H1 (cell line): Measurements from ENCODE around the gene SORBS1. TPM values are rescaled to one million over a fixed set of nuclear protein-coding genes. Genes with fewer than 3 reads are reported as not detected.

Experiments
- CTCF ChIA-PET: fragments of 300-600 bp; sonication (Branson Sonifier 250); formaldehyde crosslinking; loops from one replicate; lab custom pipeline; 2021; ENCODE audit not compliant: partially characterized antibody; lab: Charles Lee
- POLR2A ChIA-PET: fragments of 300-600 bp; sonication (Branson Sonifier 250); formaldehyde crosslinking; loops from one replicate; lab custom pipeline; 2021; ENCODE audit warnings: inconsistent platforms; ENCODE audit not compliant: partially characterized antibody; lab: Charles Lee
- DNase-seq, 2 experiments: peaks; one replicate each; pipeline versions ENCODE4 v3.0.0 to v3.0.0-alpha.2; 2010 to 2022; ENCODE audit warnings: low spot score in 2 of 2, low read depth in 1 of 2, mixed read lengths in 1 of 2
- FAIRE-seq: peaks from 2 replicates; lab custom pipeline; 2011; peaks lifted over from hg19 to GRCh38; lab: Jason Lieb, UNC
- H2AFZ ChIP-seq: 2 replicates; pipeline ENCODE4 v1.8.1; 2012; ENCODE audit warnings: low read length, inconsistent platforms
- H2AK5ac ChIP-seq: 2 replicates; pipeline ENCODE4 v1.6.1; 2013; ENCODE audit warnings: low read depth, low read length
- H2BK120ac ChIP-seq: replicated peaks from 2 replicates; pipeline ENCODE3; 2013; ENCODE audit warnings: low read depth, low read length, inconsistent platforms
- H2BK12ac ChIP-seq: 2 replicates; pipeline ENCODE4 v1.6.1; 2013; ENCODE audit warnings: low read depth, low read length
- H2BK15ac ChIP-seq: 2 replicates; pipeline ENCODE4 v1.6.1; 2013; ENCODE audit warnings: low read length
- H2BK20ac ChIP-seq: 2 replicates; pipeline ENCODE4 v1.6.1; 2013; ENCODE audit warnings: low read length
- H2BK5ac ChIP-seq: 2 replicates; pipeline ENCODE4 v1.6.1; 2013; ENCODE audit warnings: low read depth, low read length
- H3K14ac ChIP-seq: 2 replicates; pipeline ENCODE4 v1.6.1; 2013; ENCODE audit warnings: inconsistent platforms; ENCODE audit not compliant: insufficient read length
- H3K18ac ChIP-seq: 2 replicates; pipeline ENCODE4 v1.6.1; 2013; ENCODE audit warnings: low read length; ENCODE audit errors: extremely low read depth
- H3K23ac ChIP-seq: 2 replicates; pipeline ENCODE4 v1.6.1; 2013; ENCODE audit warnings: inconsistent platforms; ENCODE audit not compliant: insufficient read length
- H3K23me2 ChIP-seq: 2 replicates; pipeline ENCODE4 v1.6.1; 2013; ENCODE audit warnings: low read depth, low read length
- H3K27ac ChIP-seq: 2 replicates; pipeline ENCODE4 v1.6.1; 2011; ENCODE audit warnings: low read depth, low read length, inconsistent platforms
- H3K27me3 ChIP-seq, 4 experiments: replicated peaks in 1 of 4; 1 replicate in 1 of 4; 2 replicates in 3 of 4; pipeline versions ENCODE4 v1.6.1 to v1.8.1; 2011 to 2013; ENCODE audit warnings: low read length in 3 of 4, mild to moderate bottlenecking in 3 of 4, inconsistent platforms in 2 of 4, mixed read lengths in 2 of 4, moderate library complexity in 1 of 4; ENCODE audit not compliant: control insufficient read depth in 3 of 4, insufficient read depth in 3 of 4; ENCODE audit errors: extremely low read depth in 1 of 4
- H3K36me3 ChIP-seq, 4 experiments: 2 replicates each; pipeline versions ENCODE4 v1.6.1 to v1.8.1; 2011 to 2013; ENCODE audit warnings: mild to moderate bottlenecking in 4 of 4, low read length in 3 of 4, moderate library complexity in 2 of 4, control low read depth in 1 of 4, inconsistent platforms in 1 of 4; ENCODE audit not compliant: insufficient read depth in 4 of 4, control insufficient read depth in 2 of 4
- H3K4ac ChIP-seq: replicated peaks from 2 replicates; pipeline ENCODE3; 2013; ENCODE audit warnings: low read length, low read depth, mixed read lengths, inconsistent platforms; ENCODE audit not compliant: insufficient read length
- H3K4me1 ChIP-seq, 4 experiments: replicated peaks in 1 of 4; 1 replicate in 1 of 4; 2 replicates in 3 of 4; pipeline versions ENCODE4 v1.6.1 to v1.8.1; 2011 to 2013; ENCODE audit warnings: low read length in 3 of 4, inconsistent platforms in 2 of 4, mixed read lengths in 1 of 4; ENCODE audit not compliant: insufficient read depth in 4 of 4, control insufficient read depth in 3 of 4
- H3K4me2 ChIP-seq, 2 experiments: 2 replicates each; pipeline versions ENCODE4 v1.6.1 to v1.8.1; 2011 to 2013; ENCODE audit warnings: low read depth in 2 of 2, low read length in 2 of 2, control low read depth in 1 of 2, inconsistent platforms in 1 of 2, mild to moderate bottlenecking in 1 of 2; ENCODE audit not compliant: insufficient read depth in 1 of 2
- H3K4me3 ChIP-seq, 4 experiments: fragments of 200-600, 300-600 bp in 1 of 4; sonication (generic), shearing (Covaris generic), sonication (Bioruptor Twin) in 1 of 4; 2 replicates each; pipeline versions ENCODE4 v1.5.1 to v1.8.1; 2011 to 2016; ENCODE audit warnings: low read length in 4 of 4, low read depth in 3 of 4, control low read depth in 2 of 4, inconsistent platforms in 2 of 4, mild to moderate bottlenecking in 2 of 4, mixed read lengths in 1 of 4, moderate library complexity in 1 of 4; ENCODE audit not compliant: insufficient read depth in 2 of 4; ENCODE audit errors: extremely low read depth in 1 of 4
- H3K56ac ChIP-seq: replicated peaks from 2 replicates; pipeline ENCODE3; 2013; ENCODE audit warnings: low read depth, mild to moderate bottlenecking, mixed read lengths, low read length, inconsistent platforms; ENCODE audit not compliant: insufficient read length
- H3K79me1 ChIP-seq: 2 replicates; pipeline ENCODE4 v1.6.1; 2013; ENCODE audit warnings: low read depth, low read length, control low read depth
- H3K79me2 ChIP-seq, 2 experiments: 2 replicates each; pipeline versions ENCODE4 v1.6.1 to v1.8.1; 2012 to 2013; ENCODE audit warnings: low read length in 2 of 2, mild to moderate bottlenecking in 2 of 2, inconsistent platforms in 1 of 2; ENCODE audit not compliant: insufficient read depth in 2 of 2, control insufficient read depth in 1 of 2
- H3K9ac ChIP-seq, 4 experiments: replicated peaks in 1 of 4; 1 replicate in 1 of 4; 2 replicates in 3 of 4; pipeline versions ENCODE4 v1.6.1 to v1.8.1; 2011 to 2013; ENCODE audit warnings: low read depth in 3 of 4, low read length in 3 of 4, control low read depth in 2 of 4, mild to moderate bottlenecking in 2 of 4, moderate library complexity in 2 of 4, inconsistent platforms in 1 of 4; ENCODE audit errors: extremely low read depth in 1 of 4
- H3K9me3 ChIP-seq, 2 experiments: 2 replicates each; pipeline versions ENCODE4 v1.6.1 to v1.8.1; 2012 to 2013; ENCODE audit warnings: mild to moderate bottlenecking in 2 of 2, moderate library complexity in 2 of 2, control low read depth in 1 of 2, inconsistent platforms in 1 of 2, low read depth in 1 of 2, low read length in 1 of 2, mixed read lengths in 1 of 2; ENCODE audit not compliant: insufficient read depth in 2 of 2
- H4K20me1 ChIP-seq, 2 experiments: replicated peaks in 1 of 2; 2 replicates each; pipeline versions ENCODE3 to v1.8.1; 2011 to 2013; ENCODE audit warnings: inconsistent platforms in 2 of 2, low read length in 2 of 2, mild to moderate bottlenecking in 1 of 2; ENCODE audit not compliant: insufficient read depth in 2 of 2, control insufficient read depth in 1 of 2
- H4K5ac ChIP-seq: 2 replicates; pipeline ENCODE4 v1.6.1; 2013; ENCODE audit warnings: low read length, low read depth, mixed read lengths, inconsistent platforms; ENCODE audit not compliant: insufficient read length
- H4K8ac ChIP-seq: 2 replicates; pipeline ENCODE4 v1.8.0; 2013; ENCODE audit warnings: mild to moderate bottlenecking, moderate library complexity, low read length, inconsistent platforms; ENCODE audit not compliant: insufficient read depth; ENCODE audit errors: extremely low read depth
- H4K91ac ChIP-seq: replicated peaks from 2 replicates; pipeline ENCODE3; 2013; ENCODE audit warnings: low read length, mixed read lengths, inconsistent platforms; ENCODE audit not compliant: insufficient read length
- ATF3 ChIP-seq: IDR thresholded peaks from 2 replicates; pipeline ENCODE4 v1.6.1; 2011; ENCODE audit warnings: low read depth, mild to moderate bottlenecking, low read length; ENCODE audit not compliant: insufficient read depth
- BACH1 ChIP-seq: IDR thresholded peaks from 2 replicates; pipeline ENCODE4 v1.6.1; 2012; ENCODE audit warnings: low read length, improper control_type of control experiment
- CBX5 ChIP-seq: fragments of 300-800, 300-1000 bp; sonication (generic); IDR thresholded peaks from 2 replicates; pipeline ENCODE4 v1.7.1; 2016; ENCODE audit warnings: antibody characterized with exemption, low read length, low read depth
- CEBPB ChIP-seq: IDR thresholded peaks from 2 replicates; pipeline ENCODE4 v1.6.1; 2012; ENCODE audit warnings: low read depth, low read length
- CTBP2 ChIP-seq: IDR thresholded peaks from 2 replicates; pipeline ENCODE4 v1.7.0; 2011; ENCODE audit warnings: borderline replicate concordance, mild to moderate bottlenecking, moderate library complexity, mixed read lengths, low read length; ENCODE audit not compliant: insufficient read depth, insufficient read length
- POLR2AphosphoS5 ChIP-seq: IDR thresholded peaks from 2 replicates; pipeline ENCODE4 v1.6.1; 2011; ENCODE audit warnings: low read depth, low read length
- RNF2 ChIP-seq: fragments of 200-900, 300-1000 bp; sonication (generic); IDR thresholded peaks from 2 replicates; pipeline ENCODE4 v1.7.1; 2016; ENCODE audit warnings: borderline replicate concordance, low read depth, mild to moderate bottlenecking, antibody characterized with exemption, low read length; ENCODE audit not compliant: poor library complexity, severe bottlenecking; ENCODE audit errors: missing control alignments
- SIX5 ChIP-seq: IDR thresholded peaks from 2 replicates; pipeline ENCODE4 v1.6.1; 2011; ENCODE audit warnings: mild to moderate bottlenecking, low read depth, low read length
- SP2 ChIP-seq: IDR thresholded peaks from 2 replicates; pipeline ENCODE4 v1.6.1; 2012; ENCODE audit warnings: mild to moderate bottlenecking, low read length, inconsistent platforms
- TAF1 ChIP-seq: IDR thresholded peaks from 2 replicates; pipeline ENCODE4 v1.6.1; 2011; ENCODE audit warnings: mild to moderate bottlenecking, low read depth, low read length
- TCF12 ChIP-seq: IDR thresholded peaks from 2 replicates; pipeline ENCODE4 v1.6.1; 2011; ENCODE audit warnings: low read depth, mild to moderate bottlenecking, low read length
- TEAD4 ChIP-seq: IDR thresholded peaks from 2 replicates; pipeline ENCODE4 v1.6.1; 2012; ENCODE audit warnings: low read depth, low read length, inconsistent platforms, mixed read lengths
- ZNF274 ChIP-seq: IDR thresholded peaks from 2 replicates; pipeline ENCODE4 v1.7.0; 2012; ENCODE audit warnings: low read length, borderline replicate concordance; ENCODE audit errors: extremely low read depth
- whole genome bisulfite sequencing, 2 experiments: shearing (Covaris generic) in 1 of 2; methylation state at CpG; one replicate each; pipeline versions ENCODE4 v1.1.6 to v1.1.7; 2013 to 2015; ENCODE audit warnings: low lambda C conversion rate in 2 of 2, mixed read lengths in 2 of 2, inconsistent platforms in 1 of 2, low coverage in 1 of 2, missing lambda C conversion rate in 1 of 2; ENCODE audit not compliant: insufficient replicate concordance in 2 of 2, insufficient coverage in 1 of 2, insufficient read length in 1 of 2; ENCODE audit errors: extremely low coverage in 1 of 2, missing lambda C conversion rate in 1 of 2; 5-methylcytosine and 5-hydroxymethylcytosine counted together
- polyA plus RNA-seq, 7 experiments: library from polyadenylated mRNA; depleted of rRNA in 3 of 7; stranded (reverse) in 5 of 7; unstranded in 2 of 7; fragments of >200 nt in 5 of 7; fragments of 200-250 nt in 2 of 7; gene quantifications; 1 replicate in 5 of 7; 2 replicates in 1 of 7; 4 replicates in 1 of 7; pipeline versions ENCODE4 v1.2.1 to v1.2.3, GENCODE V29; 2011 to 2013; ENCODE audit warnings: missing spikeins in 2 of 7, mixed read lengths in 2 of 7
- total RNA-seq: library from RNA; stranded (reverse); fragmentation: NEBNext Ultra II Directional; extraction: Animal tissue kit (Norgen Biotek cat#: 25700); gene quantifications from 2 replicates; pipeline ENCODE4 v1.2.1, GENCODE V29; 2021

Gene SORBS1
- total and polyA plus RNA-seq, 2 of the 8 experiments (the other 6 are each of a cell fraction or from before 2014, with no cell fraction given): 16.0 to 35.0 TPM

- no peak overlapping the region; the same call in 1 of the 2 replicates for H2BK5ac ChIP-seq
- H3K36me3 ChIP-seq: no peaks in the 10 kb centered on the region
- H3K27ac ChIP-seq: no peak overlapping the region
- H3K4me1 ChIP-seq: peaks cover 0 to 15% (median 13%) of the 10 kb centered on the region in 4 experiments; a peak in 4 of 7 replicates
- H3K4me2 ChIP-seq: 0 out of 4 replicates have a peak overlapping the region, but pooled peaks have one; percentile 1 to 18
- no peak overlapping the region for H3K4me3 ChIP-seq
- no peak overlapping the region for H4K8ac ChIP-seq
- H3K79me1 ChIP-seq: no peaks in the 10 kb centered on the region
- H4K20me1 ChIP-seq: no peaks in the 10 kb centered on the region
- WGBS, 2 experiments: 77% methylated on average over 9 of the region's 9 CpGs; no CpG with 5 or more reads in 1 of the 2 experiments
- H2BK12ac ChIP-seq: peak overlapping the region; percentile 20; the same call in 1 of the 2 replicates
- peak overlapping the region; percentile 53 for H4K5ac ChIP-seq
- H2BK120ac ChIP-seq: no peak overlapping the region
- ChIA-PET CTCF (interaction anchor here (0.6 to 12.8 kb wide), 7 partner anchors 9 to 141 kb away, joined by 3 to 95 read pairs (median 4); no protein-coding TSS in a partner anchor), POLR2A (interaction anchor here (1.0 to 1.3 kb wide), 2 partner anchors 13 to 19 kb away, joined by 3 to 4 read pairs; no protein-coding TSS in a partner anchor)
- no peaks in the 10 kb centered on the region for H3K9me3 ChIP-seq
- H4K91ac ChIP-seq: peak overlapping the region; percentile 95
- H3K9ac ChIP-seq: no peak overlapping the region
- peak overlapping the region; percentile 7; the same call in 1 of the 2 replicates for H2BK15ac ChIP-seq
- H3K14ac ChIP-seq: no peak overlapping the region
- no peak overlapping the region for H3K4ac ChIP-seq
- no peak overlapping the region for H3K23ac ChIP-seq
- no peaks in the 10 kb centered on the region for H3K23me2 ChIP-seq
- 0 out of 2 replicates have a peak overlapping the region, but pooled peaks have one; percentile 32 for H2AK5ac ChIP-seq
- no peak for DNase-seq
- no peak overlapping the region for H2AFZ ChIP-seq
- H3K56ac ChIP-seq: no peak overlapping the region
- no peak overlapping the region for H3K18ac ChIP-seq
- peak; percentile 45 for FAIRE-seq
- H3K27me3 ChIP-seq: no peaks in the 10 kb centered on the region
- no peaks in the 10 kb centered on the region; a peak in 1 of 4 replicates for H3K79me2 ChIP-seq
- H2BK20ac ChIP-seq: no peak overlapping the region
- no peak for TF ChIP-seq TEAD4
- TF ChIP-seq BACH1: no peak
- TF ChIP-seq CBX5: no peak
- no peak for TF ChIP-seq TAF1
- no peak for TF ChIP-seq ATF3
- TF ChIP-seq CEBPB: no peak
- no peak for TF ChIP-seq TCF12
- TF ChIP-seq POLR2AphosphoS5: no peak
- TF ChIP-seq ZNF274: no peak
- no peak for TF ChIP-seq SIX5
- TF ChIP-seq RNF2: no peak
- TF ChIP-seq SP2: no peak
- TF ChIP-seq CTBP2: no peak
These were observed 101.6 kb downstream of the SORBS1 start for GRCh38 chr10:95459446-95460045.
